Stimulated activated CD4-positive, alpha-beta T cell treated with anti-CD3 and anti-CD28 coated beads, Interleukin-4, amount 100 ng/mL, for 24 hours (primary cell): ENCODE measurements around the gene DDRGK1.
"Not testable (repeated sequence)": the region's sequence is repeated elsewhere in the genome, so short reads cannot be mapped to it uniquely, and the experiment has no call there.

Experiments
- DNase-seq: peaks from one replicate; pipeline ENCODE4 v3.0.0-alpha.2; 2020

The DDRGK1 gene

GRCh38 chr20:3163099-3164042, 41.1 kb downstream of the DDRGK1 start:
- DNase-seq: no peak

GRCh38 chr20:3162080-3162611, 42.3 kb downstream of the DDRGK1 start:
- no peak for DNase-seq

GRCh38 chr20:3161316-3162079, 43.0 kb downstream of the DDRGK1 start:
- DNase-seq: no peak

DNA sequence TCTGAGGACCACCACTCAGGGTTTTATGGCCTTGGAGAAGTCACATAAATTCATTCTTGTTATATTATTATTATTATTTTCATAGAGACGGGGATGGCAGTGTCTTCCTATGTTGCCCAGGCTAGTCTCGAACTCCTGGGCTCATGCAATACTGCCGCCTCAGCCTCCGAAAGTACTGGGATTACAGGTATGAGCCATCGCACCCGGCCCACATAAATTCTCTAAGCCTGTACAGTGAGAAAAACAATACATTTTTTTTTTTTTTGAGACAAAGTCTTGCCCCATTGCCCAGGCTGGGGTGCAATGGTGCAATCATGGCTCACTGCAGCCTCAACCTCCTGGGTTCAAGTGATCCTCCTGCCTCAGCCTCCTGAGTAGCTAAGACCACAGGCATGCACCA, 44.1 kb downstream of the DDRGK1 start:
- DNase-seq: peak; percentile 21

GRCh38 chr20:3158968-3159431, 45.5 kb downstream of the DDRGK1 start:
- no peak for DNase-seq

GRCh38 chr20:3157817-3158216, 46.7 kb downstream of the DDRGK1 start:
- no peak for DNase-seq

GRCh38 chr20:3156811-3157619, 47.5 kb downstream of the DDRGK1 start:
- DNase-seq: no peak

- DNase-seq: not testable (repeated sequence)
These were observed 52.3 kb downstream of the DDRGK1 start for GRCh38 chr20:3152057-3152644.

DNA sequence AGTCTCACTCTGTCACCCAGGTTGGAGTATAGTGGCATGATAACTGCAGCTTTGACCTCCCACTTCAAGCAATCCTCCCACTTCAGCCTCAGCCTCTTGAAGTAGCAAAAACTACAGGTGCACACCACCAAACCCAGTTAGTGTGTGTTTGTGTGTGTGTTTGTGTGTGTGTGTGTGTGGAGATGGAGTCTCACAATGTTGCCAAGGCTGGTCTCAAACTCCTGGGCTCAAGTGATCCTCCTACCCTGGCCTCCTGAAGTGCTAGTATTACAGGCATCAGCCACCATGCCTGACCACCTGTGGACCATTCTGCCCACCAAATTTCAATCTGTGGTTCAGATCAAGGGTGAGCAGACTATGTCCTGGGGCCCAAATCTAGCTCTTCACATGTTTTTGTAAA, 53.6 kb downstream of the DDRGK1 start:
- no peak for DNase-seq

DNA sequence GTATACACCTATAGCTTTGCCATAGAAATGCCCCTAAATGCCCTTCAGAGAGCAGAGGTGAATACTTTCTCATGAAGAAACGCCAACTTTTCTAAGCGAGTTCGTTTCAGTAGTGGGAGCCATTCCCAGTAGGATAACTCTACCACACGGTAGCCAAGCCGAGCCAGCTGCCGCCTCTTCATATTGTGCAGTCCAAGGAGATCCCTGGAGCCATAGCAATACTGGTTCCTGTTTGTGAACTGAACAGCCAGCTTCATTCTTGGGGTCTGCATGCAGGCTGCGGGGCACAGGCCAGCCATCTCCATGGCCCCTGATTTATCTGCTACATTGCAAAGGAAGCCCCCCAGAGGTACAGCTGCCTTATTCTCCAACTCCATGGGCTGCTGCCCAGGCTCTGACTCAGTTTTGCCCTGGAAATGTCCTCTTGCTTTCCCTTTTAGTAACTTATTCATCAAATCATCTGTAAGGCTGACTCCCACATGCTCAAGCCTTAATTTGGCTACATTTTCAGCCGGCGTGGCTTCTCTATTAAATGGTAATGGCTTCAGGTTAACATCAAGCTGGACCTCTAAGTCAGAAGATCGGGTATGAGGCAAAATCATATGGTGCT, 57.6 kb downstream of the DDRGK1 start:
- no peak for DNase-seq

DNA sequence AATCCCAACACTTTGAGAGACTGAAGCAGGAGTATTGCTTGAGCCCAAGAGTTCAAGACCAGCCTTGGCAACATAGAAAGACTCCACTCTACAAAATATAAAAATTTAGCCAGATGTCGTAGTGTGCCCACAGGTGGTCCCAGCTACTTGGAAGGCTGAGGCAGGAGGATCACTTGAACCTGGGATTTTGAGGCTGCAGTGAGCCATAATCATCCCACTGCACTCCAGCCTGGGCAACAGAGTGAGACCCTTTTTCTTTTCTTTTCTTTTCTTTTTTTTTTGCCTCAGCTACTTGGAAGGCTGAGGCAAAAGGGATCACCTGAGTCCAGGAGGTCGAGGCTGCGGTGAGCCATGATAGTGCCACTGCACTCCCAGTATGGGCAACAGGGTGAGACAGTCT, 62.7 kb downstream of the DDRGK1 start:
- DNase-seq: no peak
